Measurements from ENCODE around the gene ZFPL1. TPM values are rescaled to one million over a fixed set of nuclear protein-coding genes. Genes with fewer than 3 reads are reported as not detected.

ZFPL1 gene
- total and polyA plus RNA-seq, 9 of the 15 experiments (the other 6 are each of a cell fraction or from before 2014, with no cell fraction given): 3.7 to 37.5 (median 22.7) TPM

- TF ChIP-seq ZNF764 (CRISPR knock-in tag; IDR thresholded peaks at IDR 0.05; ENCODE audit: low read depth) (0 out of 2 replicates have a peak, but pooled peaks have one; percentile 65), CAMTA2 (CRISPR knock-in tag; conservative IDR thresholded peaks at IDR 0.05) (no peak), CC2D1A (IDR thresholded peaks at IDR 0.05) (peak; percentile 60; the same call in 1 of the 2 replicates), FOXK1 (CRISPR knock-in tag; IDR thresholded peaks at IDR 0.05; ENCODE audit: borderline replicate concordance) (0 out of 2 replicates have a peak, but pooled peaks have one; percentile 16), PREB (CRISPR knock-in tag; IDR thresholded peaks at IDR 0.05) (no peak), U2AF1 (optimal IDR thresholded peaks at IDR 0.05; ENCODE audit: low read depth, low read length) (peak; percentile 97), L3MBTL2 (IDR thresholded peaks at IDR 0.05) (peak; percentile 12; the same call in 1 of the 2 replicates), ELF1 (tag; IDR thresholded peaks at IDR 0.05) (peak; percentile 91), POU5F1 (IDR thresholded peaks at IDR 0.05; ENCODE audit: borderline replicate concordance, low read depth, low read length, partially characterized antibody) (no peak), RBFOX2 (IDR thresholded peaks at IDR 0.05; ENCODE audit: low read depth, low read length) (peak; percentile 90), ATF7 (IDR thresholded peaks at IDR 0.05) (peak; percentile 97), ZNF274 (IDR thresholded peaks at IDR 0.05; ENCODE audit: borderline replicate concordance, low read depth, low read length) (no peak), SIN3A (IDR thresholded peaks at IDR 0.05; ENCODE audit: borderline replicate concordance in 2 of 2, control insufficient read depth in 1 of 2, low read depth in 2 of 2, low read length in 2 of 2) (peak; percentile 89 to 94; a peak in 3 of 4 replicates), KDM4B (IDR thresholded peaks at IDR 0.05; ENCODE audit: borderline replicate concordance in 2 of 2, low read depth in 1 of 2) (peak in 1 of 2 experiments; percentile 85; a peak in 2 of 4 replicates), CREB1 (IDR thresholded peaks at IDR 0.05) (peak; percentile 91), CREB1 (CRISPR knock-in tag; IDR thresholded peaks at IDR 0.05) (peak; percentile 91; the same call in 1 of the 2 replicates), RB1 (IDR thresholded peaks at IDR 0.05; ENCODE audit: low read depth) (peak; percentile 63; the same call in 1 of the 2 replicates), MXI1 (IDR thresholded peaks at IDR 0.05; ENCODE audit: low read depth, low read length) (peak; percentile 95), EP400 (IDR thresholded peaks at IDR 0.05) (peak; percentile 91)
- TF ChIP-seq, protein P1, sequence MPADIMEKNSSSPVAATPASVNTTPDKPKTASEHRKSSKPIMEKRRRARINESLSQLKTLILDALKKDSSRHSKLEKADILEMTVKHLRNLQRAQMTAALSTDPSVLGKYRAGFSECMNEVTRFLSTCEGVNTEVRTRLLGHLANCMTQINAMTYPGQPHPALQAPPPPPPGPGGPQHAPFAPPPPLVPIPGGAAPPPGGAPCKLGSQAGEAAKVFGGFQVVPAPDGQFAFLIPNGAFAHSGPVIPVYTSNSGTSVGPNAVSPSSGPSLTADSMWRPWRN (IDR thresholded peaks at IDR 0.05; ENCODE audit: low read depth): no peak
- TF ChIP-seq, protein P2, sequence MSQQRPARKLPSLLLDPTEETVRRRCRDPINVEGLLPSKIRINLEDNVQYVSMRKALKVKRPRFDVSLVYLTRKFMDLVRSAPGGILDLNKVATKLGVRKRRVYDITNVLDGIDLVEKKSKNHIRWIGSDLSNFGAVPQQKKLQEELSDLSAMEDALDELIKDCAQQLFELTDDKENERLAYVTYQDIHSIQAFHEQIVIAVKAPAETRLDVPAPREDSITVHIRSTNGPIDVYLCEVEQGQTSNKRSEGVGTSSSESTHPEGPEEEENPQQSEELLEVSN (IDR thresholded peaks at IDR 0.05; ENCODE audit: borderline replicate concordance in 1 of 2, extremely low read depth in 1 of 2, insufficient read depth in 1 of 2, insufficient read length in 1 of 2, low read depth in 1 of 2, low read length in 1 of 2, poor library complexity in 1 of 2, severe bottlenecking in 1 of 2): peak in 1 of 2 experiments; percentile 41
These were observed 33.4 kb downstream of the ZFPL1 start, which contains the start of gene ZNHIT2 (continued) for GRCh38 chr11:65117206-65118096.

Measured in K562 (cell line).